HCT116 (cell line): ENCODE results near the gene EPHA3. TPM values are rescaled to one million over a fixed set of nuclear protein-coding genes. Genes with fewer than 3 reads are reported as not detected.

Experiments
- ATAC-seq: fragments of 200-7000 bp; cut with Tn5 transposase; 2 replicates; pipeline ENCODE4 v1.9.1; 2020; ENCODE audit warnings: mild to moderate bottlenecking, moderate library complexity
- BruUV-seq: library from RNA; stranded (reverse); fragments of 400-500 nt; replicated peaks from 2 replicates; lab custom pipeline; 2021; lab: Mats Ljungman, UMichigan
- CTCF ChIA-PET: fragments of 300-600 bp; sonication (Branson Sonifier 250); formaldehyde crosslinking; loops from one replicate; lab custom pipeline; 2021; ENCODE audit warnings: antibody characterized with exemption; lab: Charles Lee
- POLR2A ChIA-PET: fragments of 300-600, 350-600 bp; sonication (Branson Sonifier 250); formaldehyde crosslinking; loops from one replicate; lab custom pipeline; 2021; ENCODE audit warnings: antibody characterized with exemption; lab: Charles Lee
- RAD21 ChIA-PET, 2 experiments: fragments of 300-600 bp; sonication (Branson Sonifier 250); formaldehyde crosslinking; loops; one replicate each; lab custom pipeline; 2023; ENCODE audit warnings: low total read pairs in 2 of 2; ENCODE audit not compliant: uncharacterized antibody in 2 of 2, unreplicated experiment in 2 of 2, low non-redundant PET in 1 of 2; lab: Charles Lee
- DNase-seq: peaks from one replicate; pipeline ENCODE4 v3.0.0-alpha.2; 2010; ENCODE audit warnings: low read depth, low spot score
- H2AFZ ChIP-seq: fragments of 200-600 bp; shearing (Covaris generic), sonication (generic); 2 replicates; pipeline ENCODE4 v1.6.1; 2017; ENCODE audit warnings: low read depth, mixed run types, mixed read lengths, antibody characterized with exemption, low read length; ENCODE audit not compliant: poor library complexity, severe bottlenecking
- H3K27ac ChIP-seq: 2 replicates; pipeline ENCODE4 v1.5.1; 2012; ENCODE audit warnings: low read depth, low read length
- H3K27me3 ChIP-seq: fragments of 200-600 bp; sonication (generic); 2 replicates; pipeline ENCODE4 v1.6.1; 2016; ENCODE audit warnings: mixed run types, low read length, mixed read lengths; ENCODE audit not compliant: insufficient read depth
- H3K36me3 ChIP-seq, 2 experiments: fragments of 200-500 bp in 1 of 2; fragments of 200-600 bp in 1 of 2; sonication (Bioruptor generic) in 1 of 2; sonication (generic) in 1 of 2; 2 replicates each; pipeline versions ENCODE4 v1.5.1 to v1.6.1; 2014 to 2016; ENCODE audit warnings: low read length in 2 of 2, inconsistent platforms in 1 of 2, mixed read lengths in 1 of 2, mixed run types in 1 of 2; ENCODE audit not compliant: insufficient read depth in 2 of 2, control insufficient read depth in 1 of 2
- H3K4me1 ChIP-seq, 2 experiments: fragments of 200-600 bp in 1 of 2; sonication (generic) in 1 of 2; 2 replicates each; pipeline versions ENCODE4 v1.5.1 to v1.6.1; 2012 to 2017; ENCODE audit warnings: low read length in 2 of 2, inconsistent platforms in 1 of 2, mild to moderate bottlenecking in 1 of 2, mixed read lengths in 1 of 2, mixed run types in 1 of 2, moderate library complexity in 1 of 2; ENCODE audit not compliant: insufficient read depth in 2 of 2, control insufficient read depth in 1 of 2
- H3K4me2 ChIP-seq: fragments of 200-600 bp; sonication (generic); 2 replicates; pipeline ENCODE4 v1.6.1; 2017; ENCODE audit warnings: mixed run types, low read length, mixed read lengths
- H3K4me3 ChIP-seq, 2 experiments: fragments of 200-600 bp in 1 of 2; sonication (generic) in 1 of 2; replicated peaks in 1 of 2; 2 replicates each; pipeline ENCODE4 v1.5.1; 2011 to 2016; ENCODE audit warnings: low read length in 2 of 2, control low read depth in 1 of 2, low read depth in 1 of 2, mild to moderate bottlenecking in 1 of 2, mixed read lengths in 1 of 2, mixed run types in 1 of 2
- H3K79me2 ChIP-seq: fragments of 200-600 bp; sonication (generic); 2 replicates; pipeline ENCODE4 v1.6.1; 2017; ENCODE audit warnings: mild to moderate bottlenecking, mixed run types, low read length, moderate library complexity, mixed read lengths; ENCODE audit not compliant: insufficient read depth
- H3K9ac ChIP-seq: fragments of 200-600 bp; sonication (generic); 2 replicates; pipeline ENCODE4 v1.6.1; 2016; ENCODE audit warnings: low read length, mixed read lengths
- H3K9me2 ChIP-seq: fragments of 200-600 bp; sonication (generic), shearing (Covaris generic); 2 replicates; pipeline ENCODE4 v1.6.1; 2017; ENCODE audit warnings: mixed run types, mild to moderate bottlenecking, moderate library complexity; ENCODE audit not compliant: insufficient read depth
- H3K9me3 ChIP-seq, 2 experiments: fragments of 200-500 bp in 1 of 2; fragments of 200-600 bp in 1 of 2; sonication (Bioruptor generic) in 1 of 2; sonication (generic) in 1 of 2; 2 replicates each; pipeline ENCODE4 v1.6.1; 2014 to 2017; ENCODE audit warnings: low read length in 2 of 2, mixed read lengths in 2 of 2, inconsistent platforms in 1 of 2, low read depth in 1 of 2, mild to moderate bottlenecking in 1 of 2, mixed run types in 1 of 2, moderate library complexity in 1 of 2; ENCODE audit not compliant: control insufficient read depth in 1 of 2, insufficient read depth in 1 of 2
- H4K20me1 ChIP-seq: fragments of 200-600 bp; sonication (generic), shearing (Covaris generic); 2 replicates; pipeline ENCODE4 v1.6.1; 2017; ENCODE audit warnings: mixed run types, mild to moderate bottlenecking, moderate library complexity; ENCODE audit not compliant: insufficient read depth
- ATF3 ChIP-seq: IDR thresholded peaks from 2 replicates; pipeline ENCODE4 v1.6.1; 2012
- CBX3 ChIP-seq: IDR thresholded peaks from 2 replicates; pipeline ENCODE4 v1.6.1; 2012; ENCODE audit warnings: low read depth
- CEBPB ChIP-seq: IDR thresholded peaks from 2 replicates; pipeline ENCODE4 v1.6.1; 2012; ENCODE audit warnings: low read depth
- EGR1 ChIP-seq: IDR thresholded peaks from 2 replicates; pipeline ENCODE4 v1.6.1; 2012; ENCODE audit warnings: low read depth
- EZH2 ChIP-seq: fragments of 200-600 bp; sonication (generic); IDR thresholded peaks from 2 replicates; pipeline ENCODE4 v1.6.1; 2017; ENCODE audit warnings: antibody characterized with exemption, mixed run types
- EZH2phosphoT487 ChIP-seq: fragments of 200-600 bp; IDR thresholded peaks from 2 replicates; pipeline ENCODE4 v1.6.1; 2018; ENCODE audit warnings: antibody characterized with exemption, borderline replicate concordance
- FOSL1 ChIP-seq: IDR thresholded peaks from 2 replicates; pipeline ENCODE4 v1.6.1; 2012; ENCODE audit warnings: low read depth
- JUND ChIP-seq: IDR thresholded peaks from 2 replicates; pipeline ENCODE4 v1.6.1; 2012
- MAX ChIP-seq: IDR thresholded peaks from 2 replicates; pipeline ENCODE4 v1.6.1; 2012
- POLR2AphosphoS5 ChIP-seq: IDR thresholded peaks from 2 replicates; pipeline ENCODE4 v1.6.1; 2011; ENCODE audit warnings: mild to moderate bottlenecking, low read depth, low read length, moderate library complexity
- RAD21 ChIP-seq: IDR thresholded peaks from 2 replicates; pipeline ENCODE4 v1.6.1; 2012; ENCODE audit warnings: low read depth, mild to moderate bottlenecking
- SIN3A ChIP-seq: IDR thresholded peaks from 2 replicates; pipeline ENCODE4 v1.6.1; 2012; ENCODE audit warnings: low read depth
- SP1 ChIP-seq: IDR thresholded peaks from 2 replicates; pipeline ENCODE4 v1.6.1; 2012; ENCODE audit warnings: low read depth
- SRF ChIP-seq: IDR thresholded peaks from 2 replicates; pipeline ENCODE4 v1.6.1; 2012; ENCODE audit warnings: low read depth
- ZFX ChIP-seq: fragments of 450-650 bp; IDR thresholded peaks from 2 replicates; pipeline ENCODE4 v1.6.1; 2017
- intact Hi-C: fragments of 100-400 bp; cut with micrococcal nuclease; formaldehyde crosslinking; loops from 2 replicates; pipeline ENCODE4 v1.10.0; 2022
- total RNA-seq: library from RNA; stranded (reverse); gene quantifications from one replicate; pipeline ENCODE4 v1.2.1, GENCODE V29; 2021; ENCODE audit not compliant: unreplicated experiment

The EPHA3 gene
- total RNA-seq, 1 experiment from 2014 or later = not detected

- Histone ChIP-seq H3K79me2 (no peaks in the 10 kb centered on the region), H2AFZ (no peak overlapping the region), H3K9ac (no peak overlapping the region), H3K36me3 (no peaks in the 10 kb centered on the region), H3K27ac (no peak overlapping the region), H3K4me2 (no peak overlapping the region), H3K4me3 (no peak overlapping the region), H3K4me1 (no peaks in the 10 kb centered on the region), H3K27me3 (no peaks in the 10 kb centered on the region), H4K20me1 (no peaks in the 10 kb centered on the region), H3K9me3 (peaks cover 0 to 26% of the 10 kb centered on the region in 2 experiments; a peak in 2 of 4 replicates), H3K9me2 (no peaks in the 10 kb centered on the region)
- ChIA-PET CTCF (no interaction called here), POLR2A (no interaction called here), RAD21 (no interaction called here)
- intact Hi-C loops = no loop called here
- ATAC-seq (no peak), DNase-seq (no peak)
- TF ChIP-seq FOSL1 (no peak), CEBPB (no peak), RAD21 (no peak), EZH2 (no peak)
- no TSS peak for BruUV-seq
Measured at GRCh38 chr3:89061259-89061658, 46.2 kb upstream of the EPHA3 start.

- no TSS peak for BruUV-seq
- H4K20me1 ChIP-seq = no peaks in the 10 kb centered on the region
- no peaks in the 10 kb centered on the region for H3K36me3 ChIP-seq
- peaks cover 4 to 6% of the 10 kb centered on the region in 2 experiments; a peak in 2 of 4 replicates for H3K9me3 ChIP-seq
- ChIA-PET RAD21 (no interaction called here), CTCF (no interaction called here), POLR2A (no interaction called here)
- no peaks in the 10 kb centered on the region for H3K4me1 ChIP-seq
- H3K9me2 ChIP-seq = no peaks in the 10 kb centered on the region
- TF ChIP-seq MAX = no peak
- TF ChIP-seq POLR2AphosphoS5 = no peak
- TF ChIP-seq FOSL1 = no peak
- TF ChIP-seq SIN3A = no peak
- no peak for TF ChIP-seq ZFX
- no peak for TF ChIP-seq EZH2phosphoT487
- TF ChIP-seq EZH2 = no peak
- TF ChIP-seq SRF = no peak
- no peak for TF ChIP-seq ATF3
- no peak for TF ChIP-seq CBX3
- TF ChIP-seq SP1 = no peak
- no peak for TF ChIP-seq JUND
- no peak for TF ChIP-seq RAD21
- TF ChIP-seq EGR1 = no peak
- no peak overlapping the region for H3K4me2 ChIP-seq
- H3K9ac ChIP-seq = no peak overlapping the region
- H3K27me3 ChIP-seq = no peaks in the 10 kb centered on the region
- ATAC-seq (no peak), DNase-seq (no peak)
- H3K4me3 ChIP-seq = no peak overlapping the region
- H3K79me2 ChIP-seq = no peaks in the 10 kb centered on the region
- H2AFZ ChIP-seq = no peak overlapping the region
- intact Hi-C loops = no loop called here
- H3K27ac ChIP-seq = no peak overlapping the region
Measured at GRCh38 chr3:89067736-89068135, 39.7 kb upstream of the EPHA3 start.
